Measurements from ENCODE around the gene CACNA1C. TPM values are rescaled to one million over a fixed set of nuclear protein-coding genes. Genes with fewer than 3 reads are reported as not detected.
A peak's percentile ranks its signal among the peaks of the same experiment; 100 is the strongest.

CACNA1C gene
- total and polyA plus RNA-seq, 2 of the 4 experiments (the other 2 are of a cell fraction), result 1.6 to 2.6 TPM

DNA sequence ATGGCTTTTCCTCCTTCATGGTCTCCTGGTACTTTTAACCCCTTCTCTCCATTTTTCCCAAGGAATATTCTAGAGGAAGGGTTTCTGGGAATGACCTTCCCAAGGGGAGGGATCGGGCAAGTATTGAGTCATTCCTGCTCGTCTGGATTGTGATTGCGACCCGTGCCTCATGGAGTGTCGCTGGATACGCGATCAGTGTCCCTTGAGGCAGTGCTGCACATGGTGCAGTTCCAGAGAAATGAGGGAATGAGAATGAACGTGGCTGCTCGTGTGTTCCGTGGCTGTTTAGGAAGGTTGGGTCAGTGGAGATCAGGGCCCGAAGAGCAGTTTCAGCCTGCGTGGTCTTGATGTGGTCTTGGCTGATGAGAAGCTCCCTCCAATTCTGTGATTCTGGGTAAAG lies 234.4 kb downstream of the CACNA1C start:
- Histone ChIP-seq H3K9me3 (ENCODE audit: control insufficient read depth, insufficient read depth, low read length) (no peaks in the 10 kb centered on the region), H3K4ac (ENCODE audit: low read depth, low read length) (peak overlapping the region; percentile 39), H3K4me2 (ENCODE audit: low read depth, low read length) (no peak overlapping the region), H3K56ac (ENCODE audit: extremely low read depth, insufficient read depth, low read length) (no peak overlapping the region), H3K4me1 (ENCODE audit: control insufficient read depth, insufficient read depth, low read length) (peaks cover 44% of the 10 kb centered on the region), H3K23ac (ENCODE audit: low read depth, low read length) (peak overlapping the region; percentile 3; the same call in 1 of the 2 replicates), H2BK15ac (ENCODE audit: low read depth, low read length) (peak overlapping the region; percentile 85; the same call in 2 of the 3 replicates), H2BK5ac (ENCODE audit: low read depth, low read length, poor library complexity, severe bottlenecking) (peak overlapping the region; percentile 15), H3K9ac (ENCODE audit: low read depth, low read length) (no peak overlapping the region), H2BK120ac (ENCODE audit: low read depth, low read length) (peak overlapping the region; percentile 71), H2BK20ac (ENCODE audit: low read depth, low read length) (peak overlapping the region; percentile 58), H3K9me1 (ENCODE audit: insufficient read depth, low read length) (peaks cover 33% of the 10 kb centered on the region), H2AFZ (replicated peaks; ENCODE audit: low read length, poor library complexity) (no peak overlapping the region), H3K4me3 (ENCODE audit: insufficient read depth, low read depth, low read length) (no peak overlapping the region), H3K36me3 (ENCODE audit: control insufficient read depth, insufficient read depth, low read length) (no peaks in the 10 kb centered on the region), H3K79me1 (ENCODE audit: low read depth in 1 of 2, low read length in 2 of 2) (peaks cover 4 to 25% of the 10 kb centered on the region in 2 experiments; a peak in 1 of 4 replicates), H4K5ac (ENCODE audit: low read depth, low read length) (peak overlapping the region; percentile 46), H3K27me3 (ENCODE audit: control insufficient read depth, insufficient read depth, low read length) (no peaks in the 10 kb centered on the region), H2AK5ac (ENCODE audit: low read depth, low read length) (peak overlapping the region; percentile 97), H2AK9ac (replicated peaks; ENCODE audit: low read depth, low read length, poor library complexity) (no peak overlapping the region), H3K18ac (ENCODE audit: low read depth, low read length) (peak overlapping the region; percentile 61), H4K20me1 (ENCODE audit: insufficient read depth, low read length) (no peaks in the 10 kb centered on the region), H3K14ac (replicated peaks; ENCODE audit: low read depth, low read length) (peak overlapping the region; percentile 61; the same call in 1 of the 2 replicates), H4K8ac (ENCODE audit: low read depth in 2 of 2, low read length in 2 of 2) (peak overlapping the region; percentile 33 to 44; a peak in 3 of 4 replicates), H3K27ac (ENCODE audit: insufficient read depth, low read length) (peak overlapping the region; percentile 36; the same call in 1 of the 2 replicates), H4K91ac (ENCODE audit: insufficient read depth, low read depth, low read length) (peak overlapping the region; percentile 86)
- DNase-seq (no peak), ATAC-seq (ENCODE audit: low read depth) (no peak)
- ChIA-PET POLR2A (ENCODE audit: unreplicated experiment) (no interaction called here), CTCF (interaction anchor here (0.6 to 1.4 kb wide), 4 partner anchors 16 to 296 kb away, joined by 3 to 5 read pairs (median 4); no protein-coding TSS in a partner anchor)
- WGBS, 2 experiments (ENCODE audit: extremely low coverage in 2 of 2, insufficient read length in 1 of 2), result 91% methylated on average over 7 of the region's 12 CpGs; no CpG with 5 or more reads in 1 of the 2 experiments
- no TSS peak for BruUV-seq (replicated peaks)
- TF ChIP-seq SMC3 (IDR thresholded peaks at IDR 0.05; ENCODE audit: low read depth, low read length) (no peak), RAD21 (IDR thresholded peaks at IDR 0.05; ENCODE audit: low read length) (no peak), BHLHE40 (IDR thresholded peaks at IDR 0.05; ENCODE audit: low read depth, low read length) (no peak), MXI1 (IDR thresholded peaks at IDR 0.05; ENCODE audit: borderline replicate concordance, low read depth, low read length) (no peak), RCOR1 (IDR thresholded peaks at IDR 0.05; ENCODE audit: insufficient replicate concordance, low read length) (no peak), CHD1 (IDR thresholded peaks at IDR 0.05; ENCODE audit: low read depth, low read length) (no peak), CEBPB (IDR thresholded peaks at IDR 0.05; ENCODE audit: low read depth, low read length) (no peak)
- TF ChIP-seq, protein P1, sequence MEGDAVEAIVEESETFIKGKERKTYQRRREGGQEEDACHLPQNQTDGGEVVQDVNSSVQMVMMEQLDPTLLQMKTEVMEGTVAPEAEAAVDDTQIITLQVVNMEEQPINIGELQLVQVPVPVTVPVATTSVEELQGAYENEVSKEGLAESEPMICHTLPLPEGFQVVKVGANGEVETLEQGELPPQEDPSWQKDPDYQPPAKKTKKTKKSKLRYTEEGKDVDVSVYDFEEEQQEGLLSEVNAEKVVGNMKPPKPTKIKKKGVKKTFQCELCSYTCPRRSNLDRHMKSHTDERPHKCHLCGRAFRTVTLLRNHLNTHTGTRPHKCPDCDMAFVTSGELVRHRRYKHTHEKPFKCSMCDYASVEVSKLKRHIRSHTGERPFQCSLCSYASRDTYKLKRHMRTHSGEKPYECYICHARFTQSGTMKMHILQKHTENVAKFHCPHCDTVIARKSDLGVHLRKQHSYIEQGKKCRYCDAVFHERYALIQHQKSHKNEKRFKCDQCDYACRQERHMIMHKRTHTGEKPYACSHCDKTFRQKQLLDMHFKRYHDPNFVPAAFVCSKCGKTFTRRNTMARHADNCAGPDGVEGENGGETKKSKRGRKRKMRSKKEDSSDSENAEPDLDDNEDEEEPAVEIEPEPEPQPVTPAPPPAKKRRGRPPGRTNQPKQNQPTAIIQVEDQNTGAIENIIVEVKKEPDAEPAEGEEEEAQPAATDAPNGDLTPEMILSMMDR (conservative IDR thresholded peaks at IDR 0.05; ENCODE audit: low read depth, low read length), result no peak
- TF ChIP-seq, protein P2, sequence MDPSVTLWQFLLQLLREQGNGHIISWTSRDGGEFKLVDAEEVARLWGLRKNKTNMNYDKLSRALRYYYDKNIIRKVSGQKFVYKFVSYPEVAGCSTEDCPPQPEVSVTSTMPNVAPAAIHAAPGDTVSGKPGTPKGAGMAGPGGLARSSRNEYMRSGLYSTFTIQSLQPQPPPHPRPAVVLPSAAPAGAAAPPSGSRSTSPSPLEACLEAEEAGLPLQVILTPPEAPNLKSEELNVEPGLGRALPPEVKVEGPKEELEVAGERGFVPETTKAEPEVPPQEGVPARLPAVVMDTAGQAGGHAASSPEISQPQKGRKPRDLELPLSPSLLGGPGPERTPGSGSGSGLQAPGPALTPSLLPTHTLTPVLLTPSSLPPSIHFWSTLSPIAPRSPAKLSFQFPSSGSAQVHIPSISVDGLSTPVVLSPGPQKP (IDR thresholded peaks at IDR 0.05; ENCODE audit: borderline replicate concordance, low read depth, low read length), result no peak
- dilution Hi-C loops (cut with HindIII; ENCODE audit: low sequenced_read_pairs, unreplicated experiment), result no loop called here
- intact Hi-C loops (cut with micrococcal nuclease), result loop anchor here (10.0 kb wide), 1 partner anchor 342 kb away; no protein-coding TSS in a partner anchor
- in situ Hi-C loops (cut with MboI; ENCODE audit: low sequenced_read_pairs), result loop anchor here (10.0 to 25.0 kb wide), 3 partner anchors 298 to 625 kb away; partner anchors contain the start of gene LRTM2

All from IMR-90 (cell line).